ENCODE results near the gene CAPZA2.

GRCh38 chr7:116968631-116969030, 106.2 kb downstream of the CAPZA2 start:
- TF ChIP-seq USF1 (CRISPR knock-in tag; IDR thresholded peaks at IDR 0.05) (no peak), CTCF (IDR thresholded peaks at IDR 0.05) (no peak), RELA (CRISPR knock-in tag; IDR thresholded peaks at IDR 0.05; ENCODE audit: borderline replicate concordance) (no peak), ZNF512 (CRISPR knock-in tag; IDR thresholded peaks at IDR 0.05; ENCODE audit: borderline replicate concordance) (no peak), ATF3 (CRISPR knock-in tag; conservative IDR thresholded peaks at IDR 0.05) (no peak), NFYB (CRISPR knock-in tag; conservative IDR thresholded peaks at IDR 0.05; ENCODE audit: low read depth) (no peak), SMAD3 (CRISPR knock-in tag; IDR thresholded peaks at IDR 0.05; ENCODE audit: borderline replicate concordance) (no peak)

Data from WTC11 (cell line).